HG02678 (cell line): ENCODE results near the gene SNED1.
"Not testable (repeated sequence)": the region's sequence is repeated elsewhere in the genome, so short reads cannot be mapped to it uniquely, and the experiment has no call there.

ENCODE experiments used
- ATAC-seq: cut with Tn5 transposase; IDR thresholded peaks from one replicate; pipeline ENCODE4 v1.9.1; 2021; ENCODE audit warnings: mild to moderate bottlenecking, moderate library complexity; ENCODE audit not compliant: unreplicated experiment

SNED1 gene

DNA sequence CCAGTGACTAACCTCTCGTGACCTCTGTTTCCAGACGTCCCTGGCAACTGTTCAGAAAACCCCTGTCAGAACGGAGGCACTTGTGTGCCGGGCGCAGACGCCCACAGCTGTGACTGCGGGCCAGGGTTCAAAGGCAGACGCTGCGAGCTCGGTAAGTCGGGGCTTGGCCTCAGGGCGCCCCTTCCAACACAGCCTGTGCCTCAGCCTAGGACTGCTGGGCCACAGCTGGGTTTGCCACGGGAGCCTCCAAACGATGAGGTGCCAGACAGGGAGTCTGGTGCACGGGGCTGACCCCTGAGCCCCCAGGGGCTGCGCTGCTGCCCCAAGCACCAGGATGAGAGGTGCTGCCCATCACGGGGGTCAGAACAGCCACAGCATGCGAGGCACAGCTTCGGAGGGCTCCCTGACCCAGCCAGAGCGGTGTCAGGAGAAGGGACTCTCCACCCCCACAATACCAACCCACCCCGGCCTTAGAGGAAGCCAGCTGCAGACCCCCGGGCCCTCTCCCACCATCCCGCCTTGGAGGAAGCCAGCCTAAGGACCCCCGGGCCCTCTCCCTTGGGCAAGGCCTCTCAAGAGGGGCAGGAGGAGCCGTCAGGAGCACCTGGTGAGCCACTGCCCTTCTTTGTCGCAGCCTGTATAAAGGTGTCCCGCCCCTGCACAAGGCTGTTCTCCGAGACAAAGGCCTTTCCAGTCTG lies 83.4 kb downstream of the SNED1 start:
- no peak for ATAC-seq

DNA sequence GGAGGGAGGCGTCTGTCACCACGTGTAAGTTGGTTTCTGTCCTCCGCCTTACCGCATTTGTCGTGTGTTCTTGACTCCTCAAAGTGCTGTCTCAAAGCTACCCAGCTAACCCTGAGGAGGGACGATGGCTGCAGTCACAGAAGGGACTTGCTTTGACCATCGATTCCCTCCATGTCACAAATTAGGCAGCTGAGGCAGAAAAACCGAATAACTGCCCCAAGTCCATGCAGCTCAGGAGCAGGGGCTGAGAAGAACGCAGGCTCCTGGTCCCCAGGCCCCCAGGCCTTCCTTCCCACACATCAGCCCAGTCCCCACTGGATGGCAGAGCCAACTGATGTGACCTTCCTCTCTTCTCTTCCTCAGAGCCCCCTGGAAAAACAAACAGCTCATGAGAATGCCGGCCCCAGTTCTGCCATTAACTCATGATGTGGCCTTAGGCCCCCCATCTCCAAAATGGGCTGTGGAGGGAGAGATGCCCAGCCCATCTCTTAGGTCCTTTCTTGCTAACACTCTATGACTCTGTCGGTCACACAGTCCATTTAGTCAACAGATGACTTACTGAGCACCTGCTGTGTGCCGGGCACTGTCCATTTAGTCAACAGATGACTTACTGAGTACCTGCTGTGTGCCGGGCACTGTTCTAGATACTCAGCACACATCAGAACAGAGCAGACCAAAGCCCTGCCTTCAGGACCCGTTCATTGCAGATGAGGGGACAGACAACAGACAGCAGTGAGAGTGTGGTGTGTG lies 84.1 kb downstream of the SNED1 start:
- no peak for ATAC-seq

GRCh38 chr2:241083091-241083415 lies 84.6 kb downstream of the SNED1 start:
- ATAC-seq = no peak

- ATAC-seq = no peak
Measured at GRCh38 chr2:241084856-241085444, 86.5 kb downstream of the SNED1 start.

GRCh38 chr2:241087420-241088268 lies 89.2 kb downstream of the SNED1 start:
- ATAC-seq = peak; percentile 44

DNA sequence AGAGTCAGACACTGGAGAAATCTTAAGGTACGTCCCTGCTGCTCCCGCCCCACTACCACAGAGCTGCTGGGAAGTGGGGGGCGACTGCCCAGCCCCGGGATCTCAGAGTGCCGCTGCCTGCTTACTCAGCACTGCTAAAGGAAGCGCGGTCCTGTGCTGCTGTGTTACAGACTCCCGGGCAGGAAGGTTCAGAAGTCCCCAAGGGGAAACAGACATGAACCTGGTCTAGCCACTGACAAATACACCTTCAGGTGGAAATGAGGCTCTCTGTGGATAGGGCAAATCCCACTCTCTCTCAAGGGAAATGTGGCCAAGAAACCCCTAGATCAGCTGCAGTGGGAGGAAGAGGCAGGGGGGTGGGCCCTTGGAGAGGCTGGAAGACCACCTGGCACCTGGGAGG lies 90.0 kb downstream of the SNED1 start:
- ATAC-seq = no peak

DNA sequence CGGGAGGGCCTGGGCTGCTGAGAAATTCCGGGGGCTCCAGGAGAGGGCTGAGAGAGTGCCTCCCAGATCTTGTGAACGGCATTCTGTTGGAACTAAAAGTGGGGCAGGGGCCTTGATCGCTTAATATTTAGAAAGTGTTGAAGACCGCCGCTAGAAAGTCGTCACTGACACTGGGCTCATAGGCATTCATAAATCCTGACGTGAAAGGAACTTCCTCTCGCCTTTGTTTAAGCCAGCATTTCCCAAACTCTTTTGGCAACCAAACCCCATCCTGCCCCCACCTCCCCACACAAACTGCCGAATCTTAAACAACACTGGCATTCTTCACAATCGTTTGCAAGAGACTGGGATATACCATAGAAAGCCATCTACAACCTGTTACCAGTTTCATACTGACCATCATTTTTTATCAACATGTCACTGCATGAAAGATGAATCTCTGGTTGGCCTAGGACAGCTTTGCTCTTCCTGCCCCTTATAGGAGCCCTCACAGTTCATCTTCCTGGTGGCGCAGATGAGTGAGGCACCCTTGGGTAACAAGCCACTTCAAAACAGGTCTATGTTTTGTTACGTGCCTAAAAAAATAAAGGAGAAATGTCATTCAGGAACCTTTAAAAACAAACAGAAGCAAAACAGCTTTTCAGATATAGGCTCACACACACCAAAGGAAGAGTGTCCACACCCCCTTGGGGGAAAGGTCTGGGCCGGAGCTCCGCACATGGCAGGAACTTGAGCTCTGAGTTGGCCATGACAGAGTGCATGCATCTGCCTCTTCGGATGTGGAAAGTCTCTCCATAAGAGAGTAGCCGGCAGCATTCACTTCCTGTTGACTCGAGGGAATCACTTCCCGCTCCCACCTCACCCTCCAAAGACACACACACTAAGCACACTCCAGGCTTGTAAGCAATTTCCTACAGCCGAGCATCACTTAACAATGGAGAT lies 90.6 kb downstream of the SNED1 start:
- no peak for ATAC-seq

- ATAC-seq = no peak
Measured at GRCh38 chr2:241091201-241091600, 92.8 kb downstream of the SNED1 start.

- ATAC-seq = no peak
Measured at GRCh38 chr2:241091734-241092445, 93.5 kb downstream of the SNED1 start.

DNA sequence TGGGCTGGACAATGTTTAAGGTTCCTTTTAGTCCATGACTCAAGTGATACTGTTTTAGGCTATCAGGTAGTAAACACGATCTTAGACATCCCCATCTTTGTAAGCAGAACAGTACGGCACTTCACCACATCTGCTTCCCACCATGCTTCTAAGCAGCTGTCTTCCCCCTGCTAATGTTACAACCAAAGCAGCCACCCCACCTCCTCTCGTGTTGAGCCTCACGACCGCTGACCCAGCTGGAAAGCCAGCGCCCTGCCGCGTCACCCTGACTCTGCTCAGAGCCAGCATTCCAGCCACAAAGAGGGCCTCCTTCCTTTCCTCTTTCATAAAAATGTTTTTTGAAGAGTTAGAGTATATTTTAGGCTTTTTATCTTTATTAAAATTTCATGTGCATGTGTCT lies 94.3 kb downstream of the SNED1 start:
- ATAC-seq = no peak

DNA sequence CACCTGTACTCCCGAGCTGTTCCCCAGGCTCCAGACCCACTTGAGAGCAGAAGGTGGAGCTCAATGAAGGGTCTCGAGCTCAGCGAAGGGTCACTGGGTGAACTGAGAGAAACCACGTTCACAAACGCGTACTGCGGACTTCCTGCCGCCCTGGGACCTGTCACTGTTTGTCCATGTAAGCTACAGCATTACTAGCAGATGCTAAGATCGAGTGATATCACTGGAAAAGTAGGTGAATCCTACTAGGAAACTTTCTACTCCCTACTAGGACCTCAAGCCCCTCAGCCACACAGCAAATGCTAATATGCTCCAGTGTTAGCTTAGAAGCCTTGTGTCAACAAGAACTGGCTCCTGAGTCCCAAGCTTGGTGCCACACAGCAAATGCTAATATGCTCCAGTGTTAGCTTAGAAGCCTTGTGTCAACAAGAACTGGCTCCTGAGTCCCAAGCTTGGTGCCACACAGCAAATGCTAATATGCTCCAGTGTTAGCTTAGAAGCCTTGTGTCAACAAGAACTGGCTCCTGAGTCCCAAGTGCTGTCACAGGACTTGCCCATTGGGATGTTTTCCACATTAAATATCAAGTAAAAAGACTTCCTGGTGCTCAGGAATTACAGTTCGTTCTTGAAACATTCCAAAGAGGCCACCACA lies 94.8 kb downstream of the SNED1 start:
- not testable (repeated sequence) for ATAC-seq

- no peak for ATAC-seq
Measured at GRCh38 chr2:241094172-241094571, 95.8 kb downstream of the SNED1 start.

DNA sequence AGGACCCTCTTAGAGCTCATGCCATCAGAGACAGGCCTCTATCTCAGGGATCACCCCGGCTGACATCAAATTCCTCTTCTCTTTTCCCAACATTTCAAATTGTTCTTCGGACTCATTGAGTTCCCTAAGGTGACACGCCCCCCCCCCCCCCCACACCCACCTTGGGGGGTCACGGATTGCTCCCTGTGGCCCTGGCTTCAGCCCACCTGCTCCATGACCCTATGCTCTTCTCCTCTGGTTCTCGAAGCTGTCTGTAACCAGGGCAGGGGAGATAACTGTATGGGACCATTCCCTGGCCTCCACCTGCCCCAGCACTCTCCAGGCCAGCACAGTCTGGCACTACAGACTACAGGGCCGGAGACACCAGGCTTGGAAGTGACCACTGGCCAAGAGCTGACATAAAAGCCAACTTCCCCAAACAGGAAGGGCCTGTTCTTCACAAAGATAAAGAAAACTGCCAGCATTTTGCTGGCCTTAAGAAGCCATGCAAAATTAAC lies 96.6 kb downstream of the SNED1 start:
- ATAC-seq = no peak

DNA sequence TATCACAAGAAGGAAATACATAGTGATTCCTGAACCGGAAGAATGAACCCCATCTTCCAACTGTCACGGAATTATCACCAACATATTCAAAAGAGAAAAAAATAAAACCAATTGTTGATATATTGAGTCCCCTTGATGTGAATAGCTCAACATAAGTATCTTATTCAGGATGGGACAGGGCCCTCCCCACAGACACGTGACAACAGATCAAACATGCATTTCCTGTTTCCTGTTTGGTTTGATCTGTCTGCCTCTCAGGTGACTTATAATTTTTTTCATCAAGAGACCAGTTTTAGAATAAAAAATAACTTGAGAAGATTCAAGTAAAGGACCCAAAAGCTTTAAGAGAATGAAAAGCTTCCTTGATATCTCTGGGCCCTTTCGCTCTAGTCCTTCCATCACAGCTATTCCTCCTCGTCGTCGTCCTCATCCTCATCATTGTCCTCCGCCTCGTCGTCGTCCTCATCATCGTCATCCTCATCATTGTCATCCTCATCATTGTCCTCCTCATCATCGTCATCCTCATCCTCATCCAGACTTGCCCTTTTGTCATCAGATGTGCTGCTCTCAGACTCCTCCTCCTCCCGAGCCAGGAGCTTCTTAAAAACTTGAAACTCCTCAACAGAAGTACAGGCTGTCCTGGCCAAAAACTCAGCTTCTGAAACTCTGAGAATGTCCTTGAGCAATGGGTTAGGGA lies 97.3 kb downstream of the SNED1 start:
- ATAC-seq = no peak

GRCh38 chr2:241096979-241097378 lies 98.6 kb downstream of the SNED1 start:
- ATAC-seq = no peak

GRCh38 chr2:241099246-241099645 lies 100.8 kb downstream of the SNED1 start:
- ATAC-seq = no peak

DNA sequence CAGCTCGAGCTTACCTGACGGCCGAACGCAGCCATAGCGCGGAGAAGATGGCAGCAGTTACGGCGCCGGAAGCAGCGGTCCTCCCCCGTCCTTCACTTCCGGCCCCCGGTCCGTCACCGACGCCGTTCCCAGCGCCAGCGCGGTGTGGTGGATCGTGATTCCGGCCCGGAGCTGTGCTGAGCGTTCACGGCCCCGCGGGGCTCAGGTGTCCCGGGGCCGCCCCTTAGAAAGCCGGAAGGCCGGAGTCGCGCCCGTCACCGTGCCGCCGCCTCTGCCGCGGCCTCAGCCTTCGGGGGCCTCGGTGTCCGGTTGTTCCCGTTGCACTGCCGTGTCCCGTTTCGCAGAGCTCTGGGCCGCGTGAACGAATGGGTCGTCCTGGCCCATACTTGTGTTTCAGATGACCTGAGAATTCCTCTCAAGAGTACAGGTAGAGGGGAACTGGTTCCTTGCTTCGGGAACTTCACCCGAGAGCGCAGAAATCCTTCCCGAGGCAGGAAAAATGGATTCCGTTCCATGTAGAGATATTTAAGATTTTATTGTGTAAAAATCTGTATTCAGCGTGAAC lies 103.9 kb downstream of the SNED1 start, which contains the start of gene MTERF4:
TSS of gene MTERF4 (minus strand) at position 49 of the 565 bp plus-strand sequence. CDS start at position 35, 14 bp downstream.
- peak; percentile 94 for ATAC-seq

GRCh38 chr2:241103176-241103595 lies 104.8 kb downstream of the SNED1 start:
- ATAC-seq = no peak
